ENCODE measurements around the gene INPP5A.

Gene INPP5A

DNA sequence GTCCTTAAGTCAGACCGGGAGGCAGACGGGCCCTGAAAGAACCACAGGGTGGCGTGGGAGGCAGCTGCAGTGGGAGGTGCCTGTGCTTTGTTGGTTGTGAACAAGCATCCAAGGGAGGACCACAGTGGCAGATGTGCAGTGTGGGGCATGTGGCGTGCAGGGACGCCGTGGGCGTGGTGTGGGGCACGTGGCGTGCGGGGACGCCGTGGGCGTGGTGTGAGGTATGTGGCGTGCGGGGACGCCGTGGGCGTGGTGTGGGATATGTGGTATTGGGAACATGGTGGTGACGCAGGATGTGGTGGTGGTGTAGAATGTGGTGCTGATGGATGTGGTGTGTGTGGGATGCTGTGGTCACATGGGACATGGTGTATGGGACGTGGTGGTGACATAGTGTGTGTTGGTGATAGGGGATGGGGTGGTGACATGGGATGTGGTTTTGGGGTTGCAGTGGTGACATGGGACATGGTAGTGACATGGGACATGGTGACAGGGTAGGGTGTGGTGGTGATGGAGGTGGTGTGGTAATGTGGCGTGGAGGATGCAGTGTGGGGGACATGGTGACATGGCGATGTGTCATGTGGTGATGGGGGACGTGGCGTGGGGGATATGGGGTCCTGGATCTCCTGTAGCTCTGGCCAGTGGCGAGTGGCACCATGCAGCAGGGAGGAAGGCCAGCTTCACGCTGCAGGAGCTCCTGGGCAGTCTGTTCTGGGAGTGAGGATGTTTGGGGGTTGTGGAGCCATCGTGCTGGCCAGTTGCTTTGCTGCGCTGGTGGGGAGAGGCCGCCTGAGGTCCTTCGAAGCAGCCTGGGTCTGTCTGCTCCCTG, 78.8 kb downstream of the INPP5A start:
- DNase-seq: peak; percentile 86

DNA sequence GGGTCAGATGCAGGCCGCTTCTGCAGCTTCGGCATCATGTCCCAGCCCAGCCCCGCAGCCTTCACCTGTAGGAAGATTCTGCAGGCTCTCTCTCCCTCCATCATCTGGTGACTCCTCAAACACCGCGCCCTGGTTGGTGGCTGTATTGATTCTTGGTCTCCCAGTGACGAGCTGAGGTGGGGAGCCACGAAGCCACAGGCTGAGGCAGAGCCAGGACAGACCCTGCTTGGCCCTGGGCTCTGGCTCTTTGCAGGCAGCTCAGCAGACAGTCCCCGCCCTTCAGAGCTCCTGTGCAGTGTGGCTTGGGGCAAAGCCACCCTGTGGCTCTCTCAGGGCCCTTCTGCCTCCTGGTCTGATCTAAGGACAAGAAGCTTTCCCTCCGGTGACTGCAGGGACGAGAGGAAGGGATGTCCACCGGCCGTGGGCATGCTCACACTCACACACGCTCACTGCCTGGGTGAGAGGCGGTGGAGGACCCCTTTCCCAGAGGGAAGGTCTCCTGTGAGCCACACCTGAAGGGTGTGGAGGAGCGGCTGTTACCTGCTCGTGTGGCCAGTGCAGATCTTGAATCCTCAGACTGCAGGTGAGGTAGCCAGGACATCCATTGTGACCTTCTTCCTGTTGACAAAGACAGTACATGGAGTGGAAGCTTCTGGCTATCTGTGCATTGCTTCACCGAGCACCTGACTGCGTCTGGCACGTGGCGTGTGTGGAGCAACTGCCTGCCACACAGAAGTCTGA, 79.6 kb downstream of the INPP5A start:
- no peak for DNase-seq

DNA sequence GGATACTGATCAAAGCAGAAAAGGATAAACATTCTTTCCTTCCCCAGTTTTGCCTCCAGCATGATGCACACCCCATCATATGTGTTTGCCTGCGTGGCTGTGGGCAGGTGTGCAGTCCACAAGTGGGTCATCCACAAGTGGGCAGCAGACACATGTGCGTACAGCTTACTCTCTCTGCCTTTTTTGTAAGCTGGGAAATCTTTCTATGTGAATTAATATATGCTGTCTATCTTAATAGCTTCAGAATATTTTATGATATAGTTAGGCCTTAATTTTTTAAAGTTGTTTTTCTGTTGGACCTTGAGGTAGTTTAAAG, 80.1 kb downstream of the INPP5A start:
- no peak for DNase-seq

DNA sequence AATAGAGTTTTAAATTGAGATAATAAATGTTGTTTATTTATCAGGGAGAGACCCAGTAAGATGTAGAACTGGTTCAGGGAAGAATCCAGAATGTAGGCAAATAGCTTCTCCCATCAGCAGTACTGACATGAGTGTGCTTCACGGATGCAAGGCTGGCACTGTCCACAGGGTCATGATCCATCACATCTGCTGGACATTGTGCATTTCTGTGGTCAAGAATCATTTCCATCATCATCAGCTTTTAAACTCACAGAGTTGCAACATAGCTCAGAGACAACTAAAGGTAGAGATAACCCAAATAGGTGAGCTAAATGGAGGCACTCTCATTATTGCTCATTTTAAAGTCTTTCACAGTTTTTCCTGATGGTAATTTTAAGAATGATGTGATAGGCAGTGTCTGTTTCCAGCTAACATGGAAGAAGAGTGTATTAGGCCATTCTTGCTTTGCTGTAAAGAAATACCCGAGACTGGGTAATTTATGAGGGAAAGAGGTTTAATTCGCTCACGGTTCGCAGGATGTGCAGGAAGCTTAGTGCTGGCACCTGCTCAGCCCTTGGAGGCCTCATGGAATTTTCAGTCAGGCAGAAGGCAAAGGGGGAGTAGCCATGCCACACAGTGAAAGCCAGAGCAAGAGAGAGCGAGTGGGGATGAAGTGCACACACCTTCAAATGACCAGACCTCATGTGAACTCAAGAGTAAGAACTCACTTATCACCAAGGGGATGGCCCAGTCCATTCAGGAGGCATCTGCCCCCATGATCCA, 80.8 kb downstream of the INPP5A start:
- no peak for DNase-seq

DNA sequence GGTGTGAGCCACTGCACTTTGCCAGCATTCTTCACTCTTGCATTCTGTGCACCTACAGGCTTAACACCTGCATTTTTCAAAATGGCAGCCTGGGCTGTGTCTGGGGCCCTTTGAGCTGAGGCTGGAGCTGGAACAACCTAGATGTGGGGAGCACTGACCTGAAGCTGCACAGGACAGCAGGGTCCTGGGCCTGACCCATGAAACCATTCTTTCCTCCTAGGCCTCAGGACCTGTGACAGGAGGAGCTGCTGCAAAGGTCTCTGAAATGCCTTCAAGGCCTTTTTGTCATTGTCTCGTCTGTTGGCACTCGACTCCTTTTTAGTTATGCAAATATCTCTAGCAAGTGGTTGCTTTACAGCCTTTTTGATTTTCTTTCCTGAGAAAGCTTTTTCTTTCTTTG, 82.3 kb downstream of the INPP5A start:
- DNase-seq: no peak

DNA sequence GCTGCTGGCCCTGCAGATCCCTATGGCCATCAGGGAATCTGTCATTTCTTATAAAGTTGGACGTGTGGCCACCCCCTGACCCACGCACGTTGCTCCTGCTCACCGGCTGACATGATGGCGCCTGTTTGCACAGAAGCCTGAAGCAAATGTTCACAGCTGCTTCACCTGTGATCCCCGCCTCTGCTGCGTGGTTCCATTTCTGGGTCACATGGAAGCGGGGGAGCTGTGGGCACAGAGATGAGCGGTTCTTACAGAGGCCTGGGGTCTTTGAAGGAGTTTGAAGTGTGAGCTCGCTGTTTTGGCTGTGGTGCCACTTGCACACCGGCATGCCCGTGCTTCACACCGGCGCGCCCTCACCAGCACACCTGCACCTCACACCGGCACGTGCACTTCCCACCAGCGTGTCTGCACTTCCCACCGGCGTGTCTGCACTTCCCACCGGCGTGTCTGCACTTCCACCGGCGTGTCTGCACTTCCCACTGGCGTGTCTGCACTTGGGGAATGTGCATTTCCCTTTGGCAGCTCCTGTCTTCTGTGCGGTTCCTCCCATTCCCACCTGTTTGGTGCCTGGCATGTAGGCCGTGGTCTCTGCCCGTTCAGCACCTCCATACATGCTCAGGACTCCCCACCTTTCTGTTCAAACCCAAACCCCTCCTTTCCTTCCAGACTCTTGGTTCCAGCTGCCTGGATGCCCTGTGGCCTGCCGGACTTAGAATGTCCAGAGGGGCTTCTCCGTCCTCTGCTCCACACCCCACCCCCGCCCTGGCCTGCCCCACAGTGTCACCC, 86.7 kb downstream of the INPP5A start:
- DNase-seq: no peak

DNA sequence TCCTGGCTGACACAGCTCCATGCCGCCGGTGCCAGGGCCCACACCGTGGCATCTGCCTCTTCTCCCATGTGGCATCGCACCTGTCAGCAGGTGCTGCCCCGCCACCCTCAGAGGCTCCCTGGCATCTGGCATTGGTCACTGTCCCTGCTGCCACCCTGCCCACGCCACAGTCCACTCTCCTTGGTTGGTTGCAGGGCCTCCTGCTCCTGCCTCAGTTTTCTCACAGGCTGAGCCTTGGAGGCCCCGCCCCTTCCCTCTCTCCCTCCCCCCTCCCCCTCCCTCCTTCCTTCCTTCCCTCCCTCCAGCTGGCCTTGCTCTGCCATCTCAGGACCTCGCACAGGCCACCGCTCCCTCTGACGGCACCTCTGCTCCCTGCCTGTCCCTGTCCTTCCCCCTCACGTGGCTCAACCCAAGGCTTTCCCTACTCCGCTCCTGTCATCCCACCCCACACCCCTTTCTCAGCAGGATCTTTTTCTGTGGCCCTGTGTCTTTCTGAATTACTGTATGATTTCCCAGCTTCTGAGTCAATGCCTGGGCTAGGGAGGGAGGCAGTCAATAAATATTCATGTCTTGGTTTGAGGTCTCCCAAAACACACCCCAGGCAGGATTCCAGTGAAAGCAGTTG, 87.4 kb downstream of the INPP5A start:
- no peak for DNase-seq

DNA sequence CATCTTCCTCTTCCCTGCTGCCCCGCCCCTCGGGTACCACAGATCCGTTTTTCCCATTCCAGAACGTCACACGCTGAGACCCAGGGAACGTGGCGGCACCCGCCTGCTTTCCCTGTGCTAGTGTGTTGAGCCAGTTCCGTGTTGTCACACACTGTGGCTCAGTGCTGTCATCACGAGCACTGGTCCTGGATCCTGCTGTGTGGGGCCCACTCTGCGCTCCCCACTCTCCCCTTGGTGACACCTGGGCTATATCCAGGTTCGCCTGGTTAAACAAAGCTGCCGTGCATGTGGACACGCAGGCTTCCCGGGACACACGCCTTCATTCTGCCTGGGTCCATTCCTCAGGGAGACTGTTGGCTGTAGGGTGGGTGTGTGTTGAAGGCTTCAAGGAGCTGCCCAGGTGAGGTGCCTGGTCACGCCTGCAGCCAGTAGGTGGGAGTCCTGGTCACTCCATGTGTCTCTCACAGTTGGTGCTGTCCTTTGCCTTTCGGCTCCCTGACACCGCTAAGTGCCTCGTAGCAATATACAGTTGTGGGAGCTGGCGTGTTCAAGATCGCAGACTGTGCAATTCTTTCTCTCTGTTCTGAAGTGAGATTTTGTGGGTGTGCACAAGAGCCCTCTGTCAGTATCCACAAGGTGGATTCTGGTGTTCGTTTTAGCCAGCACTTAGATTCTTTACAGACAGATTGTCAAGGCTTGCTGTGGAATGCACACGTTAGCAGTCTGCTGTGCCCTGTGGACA, 88.6 kb downstream of the INPP5A start:
- DNase-seq: no peak

DNA sequence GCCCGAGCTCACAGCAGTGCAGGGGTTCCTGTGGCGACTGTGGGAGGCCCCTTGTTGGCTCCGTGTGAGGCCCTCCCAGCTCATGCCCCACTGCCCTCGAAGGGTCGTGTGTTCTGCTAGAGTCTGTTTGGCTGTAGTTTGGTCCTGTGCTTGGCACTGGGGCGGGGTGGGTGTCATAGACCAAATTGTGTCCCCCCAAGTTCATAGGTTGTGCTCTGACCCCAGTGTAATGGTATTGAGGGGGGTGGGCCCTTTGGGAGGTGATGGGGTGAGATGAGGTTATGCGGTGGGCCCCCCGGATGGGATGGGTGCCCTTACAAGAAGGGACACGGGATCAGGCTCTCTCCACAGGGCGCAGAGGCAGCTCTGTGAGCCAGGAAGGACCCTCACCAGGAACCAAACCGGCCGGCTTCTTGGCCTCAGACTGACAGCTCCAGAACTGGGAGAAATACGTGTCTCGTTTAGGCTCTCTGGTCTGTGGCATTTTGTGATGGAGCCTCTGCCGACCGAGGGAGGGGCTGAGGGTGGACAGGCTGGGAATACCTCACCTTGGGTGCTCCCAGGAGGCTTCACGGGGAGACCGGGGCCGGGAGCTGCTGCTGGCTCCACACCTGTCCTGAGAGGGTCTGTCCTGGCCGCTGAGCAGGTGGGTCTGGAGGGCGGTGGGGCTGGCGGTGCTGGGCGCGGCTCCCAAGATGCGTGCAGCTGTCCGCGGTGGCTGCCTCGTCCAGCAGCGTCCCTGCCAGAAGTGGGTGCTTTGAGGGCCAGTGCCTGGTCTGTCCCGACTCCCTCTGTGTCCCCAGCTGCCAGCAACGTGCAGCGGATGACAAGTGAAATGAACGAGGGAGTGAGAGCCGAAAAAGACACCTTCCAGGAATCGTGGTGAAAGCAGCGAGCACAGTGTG, 89.4 kb downstream of the INPP5A start:
- no peak for DNase-seq

DNA sequence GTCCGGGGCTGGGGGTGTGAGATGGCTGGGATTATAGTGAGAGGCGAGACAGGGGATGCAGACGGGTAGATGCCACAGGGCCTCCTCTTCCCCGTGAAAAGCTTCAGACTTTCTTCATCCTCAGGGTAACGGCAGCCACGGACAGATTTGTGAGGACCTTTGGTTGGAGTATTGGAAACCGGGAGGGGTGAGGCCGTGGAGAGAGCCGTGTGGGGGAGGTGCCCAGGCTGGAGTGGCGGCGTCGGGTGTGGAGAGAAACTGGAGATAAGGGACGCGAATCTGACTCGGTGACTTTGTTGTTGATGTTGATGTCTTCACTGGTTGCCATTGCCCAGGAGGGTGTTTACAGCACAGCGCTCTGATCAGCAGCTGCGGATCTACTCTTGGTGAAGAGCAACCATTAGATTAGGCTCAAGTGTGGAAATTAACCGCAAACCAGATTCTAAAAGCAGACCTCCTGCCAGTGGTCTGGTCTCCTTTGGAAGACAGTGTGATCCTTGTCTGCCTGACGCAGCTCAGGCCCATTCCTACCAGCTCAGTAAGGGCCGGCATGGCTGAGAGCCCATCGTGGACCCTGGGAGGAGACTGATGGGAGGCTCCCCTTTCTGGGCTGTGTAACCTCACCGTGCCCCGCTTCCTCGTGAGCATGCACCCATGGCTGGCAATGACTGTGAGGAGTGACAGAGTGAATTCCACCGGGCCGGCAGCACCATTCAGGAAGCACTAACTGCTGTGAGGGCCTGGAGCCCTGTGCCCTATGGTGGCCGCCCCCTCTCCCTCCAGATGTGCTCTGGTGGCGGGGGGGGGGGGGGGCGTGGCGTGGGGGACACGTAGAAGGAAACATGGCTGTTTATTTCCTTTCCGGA, 90.3 kb downstream of the INPP5A start:
- no peak for DNase-seq

DNA sequence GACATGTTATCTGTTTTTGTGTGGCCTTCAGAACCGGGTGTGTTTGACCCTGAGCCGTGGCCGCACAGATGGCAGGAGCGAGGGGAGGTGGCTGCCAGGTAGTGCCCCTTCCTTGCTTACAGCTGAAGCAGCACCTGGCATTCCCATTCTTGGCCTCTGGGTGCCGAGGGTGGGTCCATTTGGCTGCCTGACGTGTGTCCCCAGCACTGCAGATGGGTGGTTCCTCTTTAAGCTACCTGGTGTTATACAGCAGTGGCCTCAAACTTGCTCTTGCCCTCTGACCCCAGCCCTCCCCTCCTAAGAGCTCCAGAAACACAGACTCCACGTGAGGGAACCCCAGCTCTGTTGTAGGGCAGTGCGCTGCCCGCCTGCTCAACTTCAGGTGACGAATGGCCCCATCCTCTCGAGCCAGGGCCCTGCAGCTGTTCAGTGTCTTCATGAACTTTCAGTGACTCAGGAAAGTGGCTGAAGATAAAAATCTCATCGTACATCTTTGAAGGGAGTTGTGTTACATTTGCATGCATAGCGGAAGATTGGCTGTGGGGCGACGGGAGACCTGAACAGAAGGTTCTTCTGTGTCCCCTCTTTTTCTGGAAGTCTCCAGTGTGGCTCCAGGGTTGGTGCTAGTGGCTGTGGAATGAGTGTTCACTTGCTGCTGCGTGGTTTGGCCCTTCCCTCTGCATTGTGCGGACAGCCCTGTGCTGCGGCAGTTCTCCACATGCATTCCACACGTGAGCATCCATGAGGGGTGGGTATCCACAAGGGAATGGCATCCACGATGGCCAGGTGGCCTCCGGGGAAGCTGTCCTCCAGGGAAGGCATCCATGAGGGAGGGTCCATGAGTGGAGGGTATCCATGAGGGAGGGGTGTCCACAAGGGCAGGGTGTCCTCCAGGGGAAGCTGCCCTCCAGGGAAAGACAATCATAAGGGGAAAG, 91.6 kb downstream of the INPP5A start:
- DNase-seq: no peak

DNA sequence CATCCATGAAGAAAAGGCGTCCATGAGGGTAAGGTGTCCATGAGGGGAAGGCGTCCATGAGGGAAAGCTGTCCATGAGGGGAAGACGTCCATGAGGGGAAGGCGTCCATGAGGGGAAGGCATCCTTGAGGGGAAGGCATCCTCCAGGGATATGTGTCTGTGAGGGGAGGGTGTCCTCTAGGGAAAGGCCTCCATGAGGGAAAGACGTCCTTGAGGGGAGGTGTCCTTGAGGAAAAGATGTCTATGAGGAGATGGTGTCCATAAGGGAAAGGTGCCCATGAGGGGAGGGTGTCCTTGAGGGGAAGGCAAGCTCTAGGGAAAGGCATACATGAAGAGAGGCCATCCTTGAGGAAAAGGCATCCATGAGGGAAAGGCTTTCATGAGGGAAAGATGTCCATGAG, 92.6 kb downstream of the INPP5A start:
- DNase-seq: no peak

DNA sequence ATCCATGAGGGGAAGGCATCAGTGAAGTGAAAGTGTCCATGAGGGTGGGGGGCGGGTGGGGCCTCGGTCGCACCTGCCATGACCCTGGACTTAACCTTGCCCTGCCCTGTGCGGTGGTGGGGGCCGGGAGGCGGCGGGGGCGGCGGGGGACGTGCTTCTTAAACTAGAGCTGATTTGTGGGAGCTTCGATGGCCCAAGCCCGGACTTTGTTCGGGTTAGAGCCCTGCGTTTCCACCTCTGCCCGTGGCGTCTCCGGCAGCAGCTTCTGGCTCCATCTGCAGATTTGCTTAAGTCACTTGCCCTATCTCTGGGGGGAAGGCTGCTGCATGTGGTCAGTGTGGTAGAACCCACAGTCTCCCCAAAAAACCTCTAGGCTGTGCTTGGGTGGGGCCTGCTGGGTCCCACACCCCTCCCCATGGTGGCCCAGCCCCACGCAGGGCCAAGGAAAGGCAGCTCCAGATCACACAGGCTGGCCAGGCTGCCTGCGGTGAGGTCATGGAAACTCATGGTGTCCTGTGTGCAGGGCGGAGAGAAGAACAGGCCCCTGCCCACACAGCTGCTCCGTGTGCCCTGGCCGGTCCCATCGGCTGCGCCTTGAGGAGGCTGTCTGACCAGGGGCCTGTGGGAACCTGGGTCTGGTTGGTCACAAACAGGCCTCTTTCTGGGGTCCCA, 93.2 kb downstream of the INPP5A start:
- no peak for DNase-seq

DNA sequence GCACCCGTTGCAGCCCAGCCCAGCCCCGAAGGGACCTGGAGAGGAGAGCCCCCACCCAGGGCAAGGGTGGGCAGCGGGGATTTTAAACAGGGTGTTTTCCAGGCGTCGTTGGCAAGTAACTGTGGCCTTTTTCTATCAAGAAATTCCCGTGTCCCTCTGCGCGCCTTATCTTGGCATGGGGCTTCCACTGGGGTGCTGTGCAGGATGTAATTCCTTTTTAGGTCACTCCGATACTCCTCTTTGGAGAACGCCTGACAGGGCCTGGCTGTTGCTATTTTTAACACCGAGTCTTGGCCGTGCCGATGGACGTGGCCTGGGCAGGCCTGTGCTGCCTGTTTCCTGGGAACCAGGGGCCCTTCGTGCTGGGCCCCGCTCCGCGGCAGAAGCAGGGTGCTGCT, 93.8 kb downstream of the INPP5A start:
- no peak for DNase-seq

DNA sequence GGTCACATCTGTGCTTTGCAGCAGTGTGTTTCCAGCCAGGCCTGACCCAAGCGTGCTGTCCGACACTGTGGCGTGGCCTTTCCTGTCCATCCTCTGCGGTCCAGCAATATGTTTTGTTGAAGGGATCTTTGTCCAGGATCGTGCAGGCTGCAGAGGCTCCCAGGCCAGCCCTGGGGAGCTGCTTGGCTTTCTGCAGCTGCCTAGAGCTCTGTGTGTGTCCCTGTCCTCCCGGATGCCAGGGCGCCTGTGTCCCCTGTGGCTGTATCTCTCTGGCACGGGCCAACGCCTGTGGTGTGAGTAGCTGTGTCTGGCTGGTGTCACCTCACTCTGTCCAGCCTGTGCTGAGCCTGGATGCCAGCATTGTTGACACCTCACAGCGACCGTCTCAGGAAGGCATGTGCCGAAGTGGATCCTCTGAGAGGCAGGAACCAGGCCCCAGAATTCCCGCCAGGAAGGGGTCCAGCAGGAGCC, 94.5 kb downstream of the INPP5A start:
- DNase-seq: no peak

DNA sequence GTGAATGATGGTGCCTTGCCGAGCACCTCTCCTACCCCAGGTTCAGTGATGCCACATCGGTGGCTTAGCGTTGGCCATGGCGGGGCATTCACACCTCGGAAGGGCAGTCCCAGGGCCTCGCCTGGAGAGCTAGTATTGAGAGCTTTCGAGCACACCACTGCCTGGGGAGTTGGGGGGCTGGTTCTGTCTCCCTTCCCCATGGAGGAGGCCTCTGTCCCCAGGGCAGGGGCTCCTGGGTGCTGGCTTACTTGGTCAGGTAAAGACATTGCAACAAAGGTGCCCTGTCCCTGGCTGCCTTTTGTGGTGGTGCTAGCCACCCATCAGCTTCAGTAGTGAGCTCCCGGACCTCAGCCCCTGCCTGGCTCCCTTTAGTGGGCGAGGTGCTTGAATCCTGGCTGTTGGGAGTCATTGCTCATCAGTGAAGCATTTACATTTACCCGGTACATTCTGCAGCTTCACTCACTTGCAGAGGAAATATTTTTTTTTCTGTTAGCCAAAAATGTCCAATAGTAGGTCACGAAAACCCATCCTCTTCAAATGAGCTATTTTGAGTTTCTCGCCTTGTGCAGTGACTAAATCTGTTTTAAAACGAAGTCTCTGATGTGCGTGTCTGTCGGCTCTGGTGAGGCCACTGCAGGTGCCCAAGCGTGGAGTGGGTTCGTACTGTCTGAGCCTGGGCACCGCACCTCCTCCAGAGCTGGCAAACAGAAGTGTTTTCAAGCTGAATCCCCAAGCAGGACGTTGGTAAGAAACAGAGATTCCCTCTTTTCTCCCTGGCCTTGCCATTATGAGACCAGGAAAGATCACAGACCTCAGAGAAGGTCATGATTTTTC, 95.5 kb downstream of the INPP5A start:
- no peak for DNase-seq
